Measurements from ENCODE around the gene TMEM132D. TPM values are rescaled to one million over a fixed set of nuclear protein-coding genes. Genes with fewer than 3 reads are reported as not detected.

TMEM132D gene
- total RNA-seq, 1 experiment from 2014 or later: not detected

- DNase-seq (ENCODE audit: low read depth, low spot score) (no peak), ATAC-seq (no peak)
- H3K27ac ChIP-seq (ENCODE audit: low read length): no peak overlapping the region
- ChIA-PET POLR2A (no interaction called here), CTCF (no interaction called here)
- no peak for TF ChIP-seq CTCF (IDR thresholded peaks at IDR 0.05)
- TF ChIP-seq, protein P1, sequence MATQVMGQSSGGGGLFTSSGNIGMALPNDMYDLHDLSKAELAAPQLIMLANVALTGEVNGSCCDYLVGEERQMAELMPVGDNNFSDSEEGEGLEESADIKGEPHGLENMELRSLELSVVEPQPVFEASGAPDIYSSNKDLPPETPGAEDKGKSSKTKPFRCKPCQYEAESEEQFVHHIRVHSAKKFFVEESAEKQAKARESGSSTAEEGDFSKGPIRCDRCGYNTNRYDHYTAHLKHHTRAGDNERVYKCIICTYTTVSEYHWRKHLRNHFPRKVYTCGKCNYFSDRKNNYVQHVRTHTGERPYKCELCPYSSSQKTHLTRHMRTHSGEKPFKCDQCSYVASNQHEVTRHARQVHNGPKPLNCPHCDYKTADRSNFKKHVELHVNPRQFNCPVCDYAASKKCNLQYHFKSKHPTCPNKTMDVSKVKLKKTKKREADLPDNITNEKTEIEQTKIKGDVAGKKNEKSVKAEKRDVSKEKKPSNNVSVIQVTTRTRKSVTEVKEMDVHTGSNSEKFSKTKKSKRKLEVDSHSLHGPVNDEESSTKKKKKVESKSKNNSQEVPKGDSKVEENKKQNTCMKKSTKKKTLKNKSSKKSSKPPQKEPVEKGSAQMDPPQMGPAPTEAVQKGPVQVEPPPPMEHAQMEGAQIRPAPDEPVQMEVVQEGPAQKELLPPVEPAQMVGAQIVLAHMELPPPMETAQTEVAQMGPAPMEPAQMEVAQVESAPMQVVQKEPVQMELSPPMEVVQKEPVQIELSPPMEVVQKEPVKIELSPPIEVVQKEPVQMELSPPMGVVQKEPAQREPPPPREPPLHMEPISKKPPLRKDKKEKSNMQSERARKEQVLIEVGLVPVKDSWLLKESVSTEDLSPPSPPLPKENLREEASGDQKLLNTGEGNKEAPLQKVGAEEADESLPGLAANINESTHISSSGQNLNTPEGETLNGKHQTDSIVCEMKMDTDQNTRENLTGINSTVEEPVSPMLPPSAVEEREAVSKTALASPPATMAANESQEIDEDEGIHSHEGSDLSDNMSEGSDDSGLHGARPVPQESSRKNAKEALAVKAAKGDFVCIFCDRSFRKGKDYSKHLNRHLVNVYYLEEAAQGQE (IDR thresholded peaks at IDR 0.05; ENCODE audit: insufficient read depth in 1 of 2, low read depth in 2 of 2, low read length in 1 of 2): no peak
- no peak overlapping the region for H3K4me3 ChIP-seq (ENCODE audit: low read depth in 2 of 2, low read length in 2 of 2)
- no TSS peak for BruUV-seq (replicated peaks)
- no peaks in the 10 kb centered on the region for H3K9me3 ChIP-seq (ENCODE audit: control insufficient read depth, insufficient read depth, low read depth, low read length)
- intact Hi-C loops (cut with micrococcal nuclease; ENCODE audit: unreplicated experiment): no loop called here
- in situ Hi-C loops (cut with HindIII; ENCODE audit: low pct_unique_long_range_greater_than_20kb, low sequenced_read_pairs): no loop called here
- no peaks in the 10 kb centered on the region for H3K36me3 ChIP-seq (ENCODE audit: control insufficient read depth, insufficient read depth, low read length)
- no peaks in the 10 kb centered on the region for H3K4me1 ChIP-seq (ENCODE audit: control insufficient read depth, insufficient read depth, low read length)
- H3K27me3 ChIP-seq (ENCODE audit: control insufficient read depth, insufficient read depth, low read length): no peaks in the 10 kb centered on the region
These were observed 78.5 kb downstream of the TMEM132D start for GRCh38 chr12:129825316-129825715.

DNA sequence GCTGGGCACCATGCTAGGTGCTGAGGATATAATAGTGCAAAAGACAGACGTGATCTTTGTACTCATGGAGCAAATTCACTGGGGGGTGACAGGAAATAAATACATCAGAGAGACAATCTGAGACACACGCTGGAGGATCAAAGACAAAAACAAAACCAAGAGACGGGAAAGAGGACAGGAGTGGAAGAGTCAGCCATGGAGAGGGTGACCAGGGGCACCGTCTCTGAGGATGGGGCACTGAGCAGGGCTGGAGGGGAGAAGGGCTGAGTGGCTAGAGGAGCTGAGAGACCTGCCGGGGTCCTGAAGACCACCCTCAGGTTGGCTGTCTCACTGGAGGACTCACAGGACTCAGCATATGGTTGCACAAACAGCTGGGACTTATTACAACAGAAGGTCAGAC lies 81.9 kb downstream of the TMEM132D start:
- no peak for ATAC-seq
- H3K27me3 ChIP-seq (ENCODE audit: control insufficient read depth, insufficient read depth, low read length): no peaks in the 10 kb centered on the region
- H3K4me3 ChIP-seq (ENCODE audit: low read depth in 2 of 2, low read length in 2 of 2): no peak overlapping the region
- ChIA-PET CTCF (no interaction called here), POLR2A (no interaction called here)
- in situ Hi-C loops (cut with HindIII; ENCODE audit: low pct_unique_long_range_greater_than_20kb, low sequenced_read_pairs) (no loop called here), intact Hi-C loops (cut with micrococcal nuclease; ENCODE audit: unreplicated experiment) (no loop called here)
- BruUV-seq (replicated peaks): no TSS peak
- H3K27ac ChIP-seq (ENCODE audit: low read length): no peak overlapping the region
- no peaks in the 10 kb centered on the region for H3K9me3 ChIP-seq (ENCODE audit: control insufficient read depth, insufficient read depth, low read depth, low read length)
- no peaks in the 10 kb centered on the region for H3K36me3 ChIP-seq (ENCODE audit: control insufficient read depth, insufficient read depth, low read length)
- no peak for DNase-seq (ENCODE audit: low read depth, low spot score)
- H3K4me1 ChIP-seq (ENCODE audit: control insufficient read depth, insufficient read depth, low read length): no peaks in the 10 kb centered on the region
- TF ChIP-seq CTCF (IDR thresholded peaks at IDR 0.05) (no peak), POLR2AphosphoS5 (IDR thresholded peaks at IDR 0.05; ENCODE audit: low read depth, low read length) (no peak), SIN3A (IDR thresholded peaks at IDR 0.05; ENCODE audit: borderline replicate concordance, insufficient read depth, low read depth, low read length) (no peak), TCF7L2 (IDR thresholded peaks at IDR 0.05; ENCODE audit: low read depth, low read length) (no peak)
- TF ChIP-seq, protein P1 (IDR thresholded peaks at IDR 0.05; ENCODE audit: insufficient read depth in 1 of 2, low read depth in 2 of 2, low read length in 1 of 2): no peak
